ENCODE results near the gene FETUB.

The FETUB gene

GRCh38 chr3:186605561-186606545 is 34.3 kb upstream of the FETUB start:
- H3K36me3 Mint-ChIP-seq = no peaks in the 10 kb centered on the region
- no peak overlapping the region for H3K27ac Mint-ChIP-seq
- ATAC-seq (replicated peaks) = no peak
- H3K9me3 Mint-ChIP-seq = no peaks in the 10 kb centered on the region
- DNase-seq = no peak
- no peaks in the 10 kb centered on the region for H3K4me1 Mint-ChIP-seq
- no peak overlapping the region for H3K4me3 Mint-ChIP-seq
- H3K27me3 Mint-ChIP-seq = peaks cover 7 to 12% of the 10 kb centered on the region in 2 donors

- H3K27ac Mint-ChIP-seq = no peak overlapping the region
- H3K9me3 Mint-ChIP-seq = no peaks in the 10 kb centered on the region
- peaks cover 26 to 32% of the 10 kb centered on the region in 2 donors for H3K27me3 Mint-ChIP-seq
- no peaks in the 10 kb centered on the region for H3K36me3 Mint-ChIP-seq
- H3K4me3 Mint-ChIP-seq = no peak overlapping the region
- no peaks in the 10 kb centered on the region for H3K4me1 Mint-ChIP-seq
- ATAC-seq (replicated peaks) = no peak
- DNase-seq = no peak
Measured at GRCh38 chr3:186608624-186609215, 31.5 kb upstream of the FETUB start.

GRCh38 chr3:186609247-186609868 is 30.8 kb upstream of the FETUB start:
- no peak for ATAC-seq (replicated peaks)
- H3K27ac Mint-ChIP-seq = no peak overlapping the region
- no peak overlapping the region for H3K4me3 Mint-ChIP-seq
- H3K4me1 Mint-ChIP-seq = peaks cover 1 to 3% of the 10 kb centered on the region in 2 donors
- no peak for DNase-seq
- no peaks in the 10 kb centered on the region for H3K36me3 Mint-ChIP-seq
- peaks cover 22 to 30% of the 10 kb centered on the region in 2 donors for H3K27me3 Mint-ChIP-seq
- no peaks in the 10 kb centered on the region for H3K9me3 Mint-ChIP-seq

- Mint-ChIP-seq H3K27ac (peak overlapping the region; percentile 44), H3K9me3 (no peaks in the 10 kb centered on the region), H3K4me3 (no peak overlapping the region), H3K36me3 (peaks cover 0 to 1% of the 10 kb centered on the region in 2 donors), H3K27me3 (peaks cover 26 to 35% of the 10 kb centered on the region in 2 donors), H3K4me1 (peaks cover 11 to 17% of the 10 kb centered on the region in 2 donors)
- ATAC-seq (replicated peaks) = no peak
- DNase-seq = no peak
Measured at GRCh38 chr3:186612065-186612464, 28.1 kb upstream of the FETUB start.

GRCh38 chr3:186612721-186613636 is 27.2 kb upstream of the FETUB start, which contains the start of gene AHSG:
Gene AHSG, plus strand, starts transcription at chr3:186613060. Its CDS starts 82 bp downstream, at chr3:186613142.
- Mint-ChIP-seq H3K9me3 (no peaks in the 10 kb centered on the region), H3K4me1 (peaks cover 13 to 21% of the 10 kb centered on the region in 2 donors), H3K4me3 (no peak within 1 kb of the TSS), H3K27ac (peak within 1 kb of the TSS; percentile 44), H3K27me3 (peaks cover 35 to 44% of the 10 kb centered on the region in 2 donors), H3K36me3 (peaks cover 0 to 1% of the 10 kb centered on the region in 2 donors)
- ATAC-seq (replicated peaks) = no peak
- no peak for DNase-seq

DNA sequence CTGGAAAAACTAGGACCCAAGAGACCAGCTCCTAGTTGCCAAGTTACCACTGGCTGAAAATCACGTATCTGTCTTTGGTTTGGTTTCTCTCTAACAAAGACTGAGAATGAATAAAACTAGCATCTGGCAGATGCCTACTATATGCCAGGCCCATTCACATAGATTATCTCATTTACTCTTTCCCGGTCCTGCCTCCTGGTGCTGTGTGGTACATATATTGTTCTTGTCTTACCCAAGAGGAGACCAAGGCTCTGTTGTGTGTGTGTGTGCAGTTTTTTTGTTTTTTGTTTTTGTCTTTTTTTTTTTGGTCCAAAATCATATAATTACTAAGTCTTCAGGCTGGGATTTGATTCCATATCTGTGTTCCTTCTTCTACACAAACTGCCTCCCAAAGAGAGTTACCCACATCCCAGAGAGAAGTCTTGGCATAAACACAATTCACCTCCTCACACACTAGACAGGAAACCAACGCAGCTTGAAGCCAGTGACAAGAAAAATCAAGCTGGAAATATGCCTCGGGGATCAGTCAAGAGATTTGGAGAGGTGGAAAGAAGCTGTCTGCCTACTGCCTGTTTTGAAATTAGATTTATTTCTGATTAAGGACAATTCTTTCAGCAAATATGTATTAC is 26.4 kb upstream of the FETUB start:
- Mint-ChIP-seq H3K36me3 (peaks cover 0 to 1% of the 10 kb centered on the region in 2 donors), H3K4me1 (peaks cover 13 to 21% of the 10 kb centered on the region in 2 donors), H3K27ac (no peak overlapping the region), H3K27me3 (peaks cover 42 to 51% of the 10 kb centered on the region in 2 donors), H3K9me3 (no peaks in the 10 kb centered on the region), H3K4me3 (no peak overlapping the region)
- DNase-seq (no peak), ATAC-seq (replicated peaks) (no peak)

- ATAC-seq (replicated peaks) (no peak), DNase-seq (no peak)
- Mint-ChIP-seq H3K9me3 (no peaks in the 10 kb centered on the region), H3K4me1 (peaks cover 13 to 21% of the 10 kb centered on the region in 2 donors), H3K4me3 (peak overlapping the region; percentile 3 to 7), H3K27ac (no peak overlapping the region), H3K27me3 (peaks cover 42 to 51% of the 10 kb centered on the region in 2 donors), H3K36me3 (peaks cover 0 to 1% of the 10 kb centered on the region in 2 donors)
Measured at GRCh38 chr3:186614266-186614596, 26.0 kb upstream of the FETUB start.

DNA sequence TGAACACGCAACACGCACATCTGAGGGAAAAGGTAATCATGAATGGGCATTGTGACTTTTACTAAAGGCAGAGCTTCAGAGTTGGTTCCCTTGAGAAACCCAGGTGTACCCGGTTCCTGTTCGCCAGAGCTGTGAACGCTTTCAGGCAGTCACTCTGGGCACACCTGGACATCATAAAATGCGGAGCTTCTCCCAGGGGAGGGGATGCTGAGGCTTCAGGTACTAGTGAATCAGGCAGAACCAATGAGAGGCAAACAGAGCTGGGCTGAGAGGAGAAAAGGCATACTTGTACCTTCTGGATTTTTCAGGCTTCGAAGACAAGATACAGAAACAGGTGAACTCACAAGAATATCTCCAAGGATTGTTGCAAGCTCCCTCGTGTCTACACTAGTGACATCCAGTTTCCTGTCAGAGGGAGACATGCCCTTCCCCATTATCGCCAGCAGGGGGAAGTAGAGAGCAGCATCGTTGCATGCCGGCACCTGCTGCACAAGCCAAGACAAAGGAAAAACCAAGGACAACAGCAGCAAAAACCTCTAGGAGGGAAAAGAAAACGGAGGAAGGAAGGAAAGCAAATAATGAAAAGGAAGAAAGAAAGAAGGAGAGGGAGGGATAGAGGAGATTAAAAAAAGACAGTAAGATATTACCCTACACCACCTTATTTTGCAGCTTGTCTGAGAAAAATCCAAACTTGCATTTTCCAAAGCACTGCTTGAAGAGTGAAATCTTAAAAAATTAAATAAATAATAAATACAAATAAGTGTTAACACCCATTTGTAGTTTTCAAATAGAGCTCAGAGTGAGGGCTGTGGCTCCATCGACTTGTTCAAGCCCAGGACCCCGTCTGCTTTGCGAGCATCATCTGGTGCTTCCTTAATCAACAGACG is 25.4 kb upstream of the FETUB start:
- ATAC-seq (replicated peaks) = peak; percentile 54 to 61
- no peaks in the 10 kb centered on the region for H3K9me3 Mint-ChIP-seq
- H3K4me3 Mint-ChIP-seq = peak overlapping the region; percentile 3 to 7
- H3K27ac Mint-ChIP-seq = no peak overlapping the region
- peaks cover 13 to 21% of the 10 kb centered on the region in 2 donors for H3K4me1 Mint-ChIP-seq
- H3K27me3 Mint-ChIP-seq = peaks cover 42 to 51% of the 10 kb centered on the region in 2 donors
- H3K36me3 Mint-ChIP-seq = peaks cover 0 to 1% of the 10 kb centered on the region in 2 donors
- peak; percentile 60 for DNase-seq

GRCh38 chr3:186616299-186616617 is 23.9 kb upstream of the FETUB start:
- Mint-ChIP-seq H3K27me3 (peaks cover 51 to 59% of the 10 kb centered on the region in 2 donors), H3K4me1 (peaks cover 13 to 21% of the 10 kb centered on the region in 2 donors), H3K36me3 (peaks cover 0 to 1% of the 10 kb centered on the region in 2 donors), H3K4me3 (no peak overlapping the region), H3K27ac (no peak overlapping the region), H3K9me3 (no peaks in the 10 kb centered on the region)
- DNase-seq = no peak
- no peak for ATAC-seq (replicated peaks)

DNA sequence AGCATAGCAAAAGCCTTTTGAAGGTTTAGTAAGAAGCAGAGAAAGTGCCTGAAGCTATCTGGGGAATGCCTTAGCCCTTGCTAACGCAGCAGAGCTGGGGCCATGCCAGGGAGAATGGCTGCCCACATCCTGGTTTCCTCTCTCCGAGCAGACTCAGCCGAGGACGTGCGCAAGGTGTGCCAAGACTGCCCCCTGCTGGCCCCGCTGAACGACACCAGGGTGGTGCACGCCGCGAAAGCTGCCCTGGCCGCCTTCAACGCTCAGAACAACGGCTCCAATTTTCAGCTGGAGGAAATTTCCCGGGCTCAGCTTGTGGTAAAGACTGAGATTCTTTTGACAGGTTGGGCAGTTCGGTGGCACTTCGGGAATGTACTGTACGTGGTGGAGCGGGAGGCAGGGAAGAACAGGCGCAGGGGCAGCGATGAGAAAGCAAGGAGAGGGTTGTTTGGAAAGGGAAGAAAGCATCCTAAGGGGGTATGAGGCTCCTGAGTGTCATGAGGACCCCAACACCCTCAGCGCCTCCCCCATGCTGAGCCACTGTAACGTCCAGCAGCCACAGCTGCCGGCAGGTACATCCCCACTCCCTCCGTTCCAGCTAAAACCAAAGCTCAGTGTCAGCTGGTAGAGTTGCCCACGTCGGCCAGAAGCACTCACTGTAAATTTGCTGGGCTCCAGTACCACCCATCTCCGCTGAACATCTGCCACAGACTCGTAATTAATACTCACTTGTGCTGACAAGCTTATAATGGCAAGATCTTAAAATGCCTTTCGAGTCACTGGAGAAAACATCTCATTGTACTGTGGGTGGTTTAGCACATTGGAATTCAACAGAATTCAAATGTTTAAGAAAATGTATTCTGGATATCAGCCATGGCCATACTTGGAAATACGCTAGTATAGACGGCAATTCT is 22.9 kb upstream of the FETUB start:
- peaks cover 46 to 55% of the 10 kb centered on the region in 2 donors for H3K27me3 Mint-ChIP-seq
- H3K4me3 Mint-ChIP-seq = peak overlapping the region; percentile 78
- no peaks in the 10 kb centered on the region for H3K9me3 Mint-ChIP-seq
- ATAC-seq (replicated peaks) = peak; percentile 98
- peaks cover 13 to 21% of the 10 kb centered on the region in 2 donors for H3K4me1 Mint-ChIP-seq
- peak; percentile 69 for DNase-seq
- H3K36me3 Mint-ChIP-seq = peaks cover 0 to 1% of the 10 kb centered on the region in 2 donors
- H3K27ac Mint-ChIP-seq = peak overlapping the region; percentile 74

DNA sequence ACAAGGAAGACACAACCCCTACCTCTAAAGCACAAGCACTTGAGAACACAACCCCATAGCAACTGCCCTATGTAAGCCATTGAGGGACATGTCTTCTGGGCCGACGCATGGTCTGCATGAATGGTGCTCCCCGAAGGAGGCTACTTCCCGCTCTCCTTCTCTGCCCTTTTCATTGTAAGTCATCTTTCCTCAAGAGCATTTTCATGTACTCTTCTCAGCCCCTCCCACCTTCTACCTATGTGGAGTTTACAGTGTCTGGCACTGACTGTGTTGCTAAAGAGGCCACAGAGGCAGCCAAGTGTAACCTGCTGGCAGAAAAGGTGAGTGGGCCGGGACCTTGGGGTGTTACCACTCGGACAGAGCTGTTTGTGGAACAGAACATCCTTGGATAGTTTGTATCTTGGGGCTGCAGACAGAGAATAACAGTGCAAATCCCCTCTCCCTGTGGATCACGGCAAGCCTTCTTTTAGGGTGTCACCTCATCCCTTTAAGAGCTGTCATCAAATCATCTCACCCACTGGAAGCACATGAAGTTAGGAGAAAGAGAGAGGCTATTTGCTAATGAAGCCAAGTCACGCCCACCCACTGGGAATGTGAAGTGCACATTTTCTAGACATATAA is 21.8 kb upstream of the FETUB start:
- Mint-ChIP-seq H3K27ac (no peak overlapping the region), H3K4me1 (peaks cover 13 to 21% of the 10 kb centered on the region in 2 donors), H3K36me3 (peaks cover 0 to 1% of the 10 kb centered on the region in 2 donors), H3K4me3 (no peak overlapping the region), H3K27me3 (peaks cover 39 to 48% of the 10 kb centered on the region in 2 donors), H3K9me3 (no peaks in the 10 kb centered on the region)
- DNase-seq (no peak), ATAC-seq (replicated peaks) (no peak)

Measured in stimulated activated naive B cell treated with anti-CD40 and anti-IgM and Interleukin-4, amounts not matched to agents 10 μg/mL and 1 μg/mL and 100 μg/mL, for 72 hours (primary cell).